GM21515 (cell line): ENCODE data around the gene TBXT.
"Not testable (repeated sequence)": the region's sequence is repeated elsewhere in the genome, so short reads cannot be mapped to it uniquely, and the experiment has no call there.

ENCODE experiments used
- ATAC-seq: cut with Tn5 transposase; IDR thresholded peaks from one replicate; pipeline ENCODE4 v1.9.1; 2021; ENCODE audit not compliant: unreplicated experiment

TBXT gene

DNA sequence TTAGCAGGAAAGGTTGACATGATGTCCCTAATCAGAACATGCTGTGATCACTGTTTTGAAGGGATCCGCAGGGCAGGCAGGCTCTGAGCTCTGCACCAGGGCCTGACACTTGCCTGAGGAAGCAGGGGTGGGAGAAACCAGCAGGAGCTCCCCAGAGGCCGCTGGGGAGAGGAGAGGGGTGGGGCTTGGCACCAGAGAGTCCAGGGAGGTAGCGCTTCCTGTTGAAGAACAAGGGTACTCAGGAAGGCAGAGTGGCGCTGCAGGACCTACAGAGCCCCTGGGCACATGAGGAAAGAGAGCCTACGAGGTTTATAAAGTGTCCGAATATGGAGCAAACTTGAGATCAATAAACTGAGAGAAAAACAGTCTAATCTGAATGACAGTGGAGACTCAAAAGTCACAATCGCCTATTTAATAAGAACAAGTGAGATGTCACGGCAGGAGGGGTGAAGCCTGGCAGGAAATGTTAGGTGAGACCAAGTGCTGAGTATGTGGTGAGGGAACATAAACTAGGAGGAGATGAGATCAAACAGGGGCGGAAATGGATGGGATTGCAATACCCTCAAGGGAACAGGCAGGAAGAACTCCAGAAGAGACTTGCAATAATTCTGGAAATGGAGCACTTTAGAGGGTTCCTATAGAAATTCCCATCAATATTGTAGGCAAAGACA lies 5.8 kb upstream of the TBXT start:
- no peak for ATAC-seq

DNA sequence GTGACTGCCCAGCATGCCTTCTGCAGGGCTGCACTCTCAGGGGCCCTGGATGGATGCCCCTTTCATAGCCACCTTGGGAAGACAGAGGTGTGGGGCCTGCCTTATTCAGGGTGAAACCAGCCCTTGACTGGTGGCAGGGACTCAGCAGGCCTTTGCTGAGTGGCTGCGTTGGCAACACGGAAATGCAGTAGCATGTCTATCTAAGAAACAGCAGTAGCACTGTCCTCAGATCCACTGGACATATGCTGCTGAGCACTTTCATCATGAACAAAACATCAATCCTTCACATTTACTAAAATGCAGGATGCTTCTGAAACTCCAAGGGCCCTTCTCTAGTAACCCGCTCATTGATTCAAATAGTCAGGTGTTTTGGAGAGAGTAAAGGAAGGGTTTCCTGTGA lies 4.9 kb upstream of the TBXT start:
- no peak for ATAC-seq

DNA sequence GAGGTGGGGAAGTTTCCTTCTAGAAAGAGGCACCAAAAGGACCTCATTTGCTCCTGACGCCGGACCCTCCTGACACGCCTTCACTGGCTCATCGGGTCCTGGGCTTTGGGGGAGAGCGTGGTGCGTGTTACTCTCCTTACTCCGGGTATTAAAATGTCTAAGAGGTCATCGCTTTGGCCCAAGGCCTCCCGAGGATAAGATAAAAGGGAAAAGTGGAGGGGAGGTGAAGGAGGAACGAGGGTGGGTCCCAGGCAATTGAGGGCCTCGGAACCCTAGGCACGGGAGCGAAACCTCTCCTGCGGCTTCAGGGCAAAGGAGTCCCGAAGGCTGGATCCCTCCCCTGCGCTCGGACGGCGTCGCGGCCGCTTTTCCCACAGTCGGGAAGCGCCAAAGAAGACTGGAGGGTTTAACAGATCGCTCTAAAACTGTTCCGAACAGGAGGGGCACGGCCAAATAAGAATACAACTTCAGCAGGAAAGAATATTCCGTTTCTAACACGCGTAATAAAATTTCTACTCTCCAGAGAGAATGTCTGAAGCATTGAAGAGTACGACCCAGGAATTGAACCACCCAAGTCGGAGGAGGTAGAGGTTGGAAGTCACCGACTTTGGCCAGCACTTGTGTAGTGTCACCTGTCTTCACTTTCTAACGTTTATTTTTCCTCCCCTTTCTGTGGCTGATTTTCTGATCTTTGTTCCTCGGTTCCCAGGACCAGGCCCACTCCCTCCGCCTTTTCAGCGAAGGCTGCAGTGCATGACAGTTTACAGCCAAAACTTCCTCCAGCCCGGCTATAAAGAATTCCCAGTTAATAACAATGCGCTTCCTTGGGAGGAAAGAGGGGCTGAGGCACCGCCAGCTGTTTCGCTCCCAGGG lies 2.1 kb upstream of the TBXT start:
- no peak for ATAC-seq

DNA sequence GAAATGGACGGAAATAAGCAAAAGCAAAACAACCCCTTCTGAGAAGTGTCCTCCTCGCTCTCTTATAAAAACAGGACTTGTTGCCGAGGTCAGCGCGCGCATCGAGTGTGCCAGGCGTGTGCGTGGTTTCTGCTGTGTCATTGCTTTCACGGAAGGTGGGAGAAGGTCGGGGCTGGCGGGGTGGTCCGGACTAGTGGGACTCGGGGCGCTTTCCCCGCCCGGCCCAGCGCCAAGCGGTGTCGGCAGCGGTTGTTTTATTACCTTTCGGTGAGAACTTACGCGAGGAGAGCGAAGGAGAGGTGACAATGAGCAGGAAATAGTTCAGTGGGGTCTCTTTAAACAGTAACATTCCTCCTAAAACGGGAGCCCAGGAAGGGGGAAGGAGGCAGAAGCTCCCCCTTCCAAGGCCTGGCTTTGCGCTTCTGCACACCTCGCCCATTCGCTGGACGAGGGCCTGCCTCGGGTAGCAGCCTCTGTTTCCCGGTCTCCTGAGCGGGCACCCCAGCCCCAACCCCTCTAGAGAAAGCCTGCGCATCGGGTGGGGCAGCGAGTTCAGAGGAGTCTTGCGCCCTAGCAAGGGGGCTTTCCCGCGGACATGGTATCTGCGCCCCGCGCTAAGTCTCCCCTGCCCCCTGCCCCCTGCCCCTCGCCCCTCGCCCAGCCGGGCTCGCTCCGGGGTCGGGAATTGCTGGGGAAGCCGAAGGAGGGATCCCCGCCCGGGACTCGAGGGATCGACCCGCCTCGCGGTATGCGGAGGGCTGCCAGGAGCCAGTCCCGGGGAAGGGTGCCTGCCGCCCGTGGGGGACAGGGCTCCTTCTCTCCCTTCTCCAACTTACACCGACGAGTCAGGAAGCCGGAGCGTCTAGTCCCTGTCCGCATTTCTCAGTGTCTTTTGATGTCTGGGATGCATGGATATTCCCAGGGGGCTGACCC lies 1.2 kb upstream of the TBXT start:
- ATAC-seq, result no peak

DNA sequence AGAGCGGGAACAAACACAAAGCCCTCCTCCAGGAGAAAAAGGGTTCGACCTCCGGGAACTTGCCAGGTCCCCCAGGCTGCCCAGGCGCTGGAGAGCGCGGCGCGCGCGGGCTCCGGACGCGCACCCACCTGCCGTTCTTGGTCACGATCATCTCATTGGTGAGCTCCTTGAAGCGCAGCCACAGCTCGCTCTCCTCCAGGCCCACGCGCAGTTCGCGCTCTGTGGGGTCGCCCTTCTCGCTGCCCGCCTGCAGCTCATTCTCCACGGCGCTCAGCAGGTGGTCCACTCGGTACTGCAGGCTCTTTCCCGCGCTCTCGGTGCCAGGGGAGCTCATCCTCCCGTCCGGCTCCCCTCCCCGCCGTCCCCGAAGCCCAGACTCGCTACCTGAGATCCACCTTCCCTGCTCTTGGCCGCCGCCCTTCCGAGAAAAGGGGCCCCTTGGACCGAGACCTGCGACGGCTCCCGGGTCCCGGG lies 356 bp downstream of the TBXT start:
- no peak for ATAC-seq

DNA sequence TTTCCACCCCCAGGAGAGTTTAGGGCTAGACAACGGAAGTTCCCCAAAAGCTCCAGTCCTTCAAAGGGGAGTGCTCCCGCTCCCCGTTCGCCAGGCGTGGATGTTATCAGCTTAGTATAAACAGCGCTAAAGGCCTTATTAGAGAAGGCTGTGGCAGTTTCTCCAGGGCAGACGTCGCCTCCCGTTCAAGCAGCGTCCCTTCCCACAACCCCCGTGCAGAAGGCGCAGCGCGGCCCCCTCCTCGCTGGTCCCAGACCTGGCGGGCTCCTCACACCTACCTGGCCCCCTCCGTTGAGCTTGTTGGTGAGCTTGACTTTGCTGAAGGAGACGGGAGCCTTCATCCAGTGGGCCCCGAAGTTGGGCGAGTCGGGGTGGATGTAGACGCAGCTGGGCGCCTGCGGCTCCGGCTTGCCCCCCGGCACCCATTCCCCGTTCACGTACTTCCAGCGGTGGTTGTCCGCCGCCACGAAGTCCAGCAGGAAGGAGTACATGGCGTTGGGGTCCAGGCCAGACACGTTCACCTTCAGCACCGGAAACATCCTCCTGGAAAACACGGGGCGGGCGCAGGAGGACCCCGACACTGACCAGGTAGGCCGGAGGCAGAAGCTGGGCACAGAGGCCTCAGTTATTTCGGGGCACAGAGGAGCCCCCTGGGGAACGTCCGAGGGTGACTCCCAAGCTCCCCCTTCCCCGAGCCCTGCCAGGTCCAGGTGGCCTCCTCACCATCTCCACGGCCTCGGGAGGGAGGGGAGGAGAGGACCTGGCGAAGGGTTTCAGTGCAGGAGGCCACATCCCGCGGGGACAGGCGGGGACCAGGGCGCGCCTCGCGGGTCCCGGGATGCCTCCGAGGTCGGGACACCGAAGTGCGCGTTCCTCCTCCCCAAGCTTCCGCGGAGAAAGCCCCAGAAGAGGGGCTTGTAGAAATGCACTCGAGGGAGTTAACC lies 1.1 kb downstream of the TBXT start:
- no peak for ATAC-seq

DNA sequence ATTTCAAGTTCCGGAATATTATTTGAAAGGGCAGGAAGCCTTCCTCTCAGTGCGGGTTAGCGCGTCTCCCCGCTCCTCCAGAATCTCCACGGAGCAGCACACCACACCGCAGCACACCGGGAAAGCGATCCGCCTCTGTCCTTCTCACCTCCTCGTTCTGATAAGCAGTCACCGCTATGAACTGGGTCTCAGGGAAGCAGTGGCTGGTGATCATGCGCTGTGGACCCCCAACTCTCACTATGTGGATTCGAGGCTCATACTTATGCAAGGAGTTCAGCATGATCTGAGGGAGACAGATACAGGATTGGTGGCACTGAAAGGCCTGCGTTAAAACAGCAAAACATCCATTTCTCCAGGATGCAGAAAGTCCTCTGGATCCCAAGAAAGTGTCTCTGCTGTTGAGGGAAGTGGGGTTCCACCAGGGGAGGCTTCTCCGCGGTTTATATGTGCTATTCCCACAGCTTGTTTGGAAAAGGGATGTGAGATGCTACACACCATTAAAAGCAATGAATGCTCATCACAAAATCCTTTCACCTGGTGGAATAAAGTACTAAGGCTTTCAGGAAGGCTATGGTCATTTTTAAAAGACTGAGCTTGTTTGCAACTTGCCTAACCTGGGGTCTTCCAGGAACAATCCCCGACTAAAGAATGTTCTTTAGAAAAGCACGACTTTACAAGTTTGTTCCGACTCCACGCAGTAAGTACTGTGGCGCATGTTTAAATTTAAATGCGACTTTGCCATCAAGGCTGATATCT lies 1.9 kb downstream of the TBXT start:
- no peak for ATAC-seq

DNA sequence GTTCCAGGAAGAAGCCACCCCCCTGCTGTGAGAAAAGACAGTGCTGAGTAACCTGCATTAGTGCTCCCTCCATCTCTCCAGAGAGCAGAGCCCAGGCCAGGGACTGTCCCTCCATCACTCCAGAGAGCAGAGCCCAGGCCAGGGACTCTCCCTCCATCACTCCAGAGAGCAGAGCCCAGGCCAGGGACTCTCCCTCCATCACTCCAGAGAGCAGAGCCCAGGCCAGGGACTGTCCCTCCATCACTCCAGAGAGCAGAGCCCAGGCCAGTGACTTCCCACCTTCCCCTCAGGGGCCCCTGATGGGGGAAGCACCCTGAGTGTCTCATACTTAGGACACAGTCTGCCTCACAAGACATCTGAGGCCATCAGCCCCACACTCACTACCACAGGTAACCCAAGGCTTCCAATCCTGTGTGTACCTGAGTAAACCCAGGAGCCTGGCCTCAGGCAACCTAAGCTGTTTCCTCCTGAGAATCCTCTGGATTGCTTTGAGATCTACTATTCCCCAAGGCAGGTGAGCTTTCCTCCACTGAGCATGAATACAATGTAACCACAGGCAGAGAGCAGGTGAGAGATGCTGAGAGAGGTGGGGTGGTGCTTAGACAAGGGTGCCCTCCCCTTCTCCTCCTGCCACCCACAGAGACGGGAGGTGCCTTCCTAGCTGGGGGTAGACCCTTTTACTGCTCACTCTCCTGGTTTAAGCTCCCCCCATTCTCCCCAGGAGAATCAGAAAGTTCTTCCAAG lies 4.9 kb downstream of the TBXT start:
- peak; percentile 75 for ATAC-seq

DNA sequence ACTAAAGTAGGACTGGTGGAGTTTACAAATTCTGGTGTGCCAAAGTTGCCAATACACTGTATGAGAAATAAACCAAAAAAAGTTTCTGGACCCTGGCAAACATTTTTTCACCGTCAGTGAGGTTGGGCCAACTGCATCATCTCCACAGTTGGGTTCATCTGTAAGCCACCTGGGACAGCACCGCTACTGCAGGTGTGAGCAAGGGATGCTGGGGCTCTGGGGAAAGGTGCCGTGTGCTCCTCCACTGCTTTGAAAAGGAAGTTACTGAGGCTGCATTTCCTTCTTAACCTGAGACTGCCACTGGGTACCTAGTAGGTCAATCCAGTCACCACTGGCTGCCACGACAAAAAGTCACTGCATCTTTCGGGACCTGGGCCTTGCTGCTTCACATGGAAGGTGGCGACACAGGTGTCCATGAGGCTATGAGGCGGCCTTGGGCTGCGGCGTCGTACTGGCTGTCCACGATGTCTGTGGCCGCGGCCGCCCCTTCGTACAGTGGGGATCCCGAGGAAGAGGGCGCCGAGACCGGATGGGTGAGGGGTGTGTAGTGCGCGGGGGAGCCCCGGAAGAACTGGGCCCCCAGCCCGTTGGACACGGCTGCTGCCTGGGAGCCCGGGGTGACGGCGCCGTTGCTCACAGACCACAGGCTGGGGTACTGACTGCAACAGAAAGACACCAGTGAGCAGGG lies 9.6 kb downstream of the TBXT start:
- ATAC-seq, result no peak

DNA sequence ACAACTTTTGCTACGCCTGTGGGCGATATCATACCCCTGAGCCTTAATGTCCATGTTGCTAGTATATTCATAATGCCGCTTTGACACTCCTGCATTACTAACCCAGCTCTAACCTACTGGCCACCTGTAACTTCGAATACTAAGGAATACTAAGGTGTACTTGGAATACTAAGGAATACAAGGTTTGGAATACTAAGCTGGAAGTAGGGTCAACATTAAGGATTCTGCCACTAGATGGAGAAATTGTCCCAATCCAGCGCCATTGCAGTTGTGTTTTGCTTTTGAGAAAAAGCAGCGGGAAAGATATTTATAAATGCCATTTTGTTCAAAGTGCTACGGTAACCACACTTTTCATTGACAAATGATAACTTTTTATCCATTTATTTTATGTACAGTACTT lies 10.7 kb downstream of the TBXT start:
- ATAC-seq, result no peak

DNA sequence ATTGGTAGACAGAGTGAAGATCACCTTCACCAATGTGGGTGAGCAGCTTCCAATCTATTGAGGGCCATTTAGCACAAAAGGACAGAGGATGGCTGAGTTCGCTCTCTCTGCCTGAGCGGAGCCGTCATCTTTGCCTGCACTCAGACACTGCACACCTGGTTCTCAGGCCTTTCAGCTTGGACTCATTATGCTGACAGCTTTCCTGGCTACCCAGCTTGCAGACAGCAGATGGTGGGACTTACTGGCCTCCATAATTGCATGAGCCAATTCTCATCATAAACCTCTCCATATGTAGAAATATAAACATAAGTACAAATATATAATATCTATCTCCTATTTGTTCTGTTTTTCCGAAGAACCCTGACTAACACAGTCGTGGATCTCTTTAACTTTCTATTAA lies 13.7 kb downstream of the TBXT start:
- no peak for ATAC-seq

DNA sequence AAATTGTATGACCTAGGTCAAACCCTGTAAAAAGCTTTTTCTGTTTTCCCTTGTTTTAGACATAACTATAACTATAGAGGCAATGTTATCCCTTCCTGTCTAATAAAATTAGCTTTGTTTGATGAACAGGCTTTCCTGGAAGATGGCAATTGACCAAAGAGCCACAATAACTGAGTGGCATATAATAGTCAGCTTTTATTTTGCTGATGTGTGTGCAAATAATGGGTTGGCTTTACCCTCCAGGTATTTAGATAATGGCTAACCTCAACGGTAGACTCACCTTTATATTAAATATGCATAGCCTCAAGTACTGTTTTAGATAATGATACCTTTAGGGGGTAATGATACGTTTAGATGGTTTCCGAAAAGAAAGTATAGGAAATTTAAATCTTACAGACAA lies 15.0 kb downstream of the TBXT start:
- no peak for ATAC-seq

DNA sequence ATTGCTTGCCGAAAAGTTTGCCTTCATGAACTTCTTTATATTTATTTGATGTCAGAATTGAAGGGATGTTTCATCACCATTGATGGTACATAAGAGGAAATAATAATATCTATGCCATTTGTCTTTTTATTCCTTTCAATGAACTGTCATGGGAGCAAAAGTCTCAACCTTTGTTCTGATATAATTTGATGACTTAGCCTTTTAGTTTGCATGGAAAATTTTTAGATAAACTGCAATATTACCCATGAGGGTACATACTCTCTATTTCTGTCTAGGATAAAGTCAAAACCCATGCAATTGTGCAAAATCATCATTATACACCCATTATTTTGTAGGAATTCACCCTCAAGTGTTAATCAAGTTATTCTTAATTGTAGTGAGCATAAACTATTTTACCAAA lies 15.9 kb downstream of the TBXT start:
- ATAC-seq, result no peak

DNA sequence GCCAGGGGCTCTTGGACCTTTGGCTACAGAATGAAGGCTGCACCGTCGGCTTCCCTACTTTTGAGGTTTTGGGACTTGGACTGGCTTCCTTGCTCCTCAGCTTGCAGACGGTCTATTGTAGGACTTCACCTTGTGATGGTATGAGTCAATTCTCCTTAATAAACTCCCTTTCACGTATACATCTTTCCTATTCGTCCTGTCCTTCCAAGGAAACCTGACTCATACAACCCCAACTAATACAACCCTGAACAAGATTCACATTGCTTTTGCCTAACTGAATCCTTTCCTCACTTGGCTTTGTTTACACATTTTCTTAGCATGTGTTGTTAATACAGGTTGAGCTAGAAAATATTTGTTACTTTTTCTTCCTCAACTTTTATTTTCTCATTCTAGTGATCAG lies 21.9 kb downstream of the TBXT start:
- no peak for ATAC-seq

DNA sequence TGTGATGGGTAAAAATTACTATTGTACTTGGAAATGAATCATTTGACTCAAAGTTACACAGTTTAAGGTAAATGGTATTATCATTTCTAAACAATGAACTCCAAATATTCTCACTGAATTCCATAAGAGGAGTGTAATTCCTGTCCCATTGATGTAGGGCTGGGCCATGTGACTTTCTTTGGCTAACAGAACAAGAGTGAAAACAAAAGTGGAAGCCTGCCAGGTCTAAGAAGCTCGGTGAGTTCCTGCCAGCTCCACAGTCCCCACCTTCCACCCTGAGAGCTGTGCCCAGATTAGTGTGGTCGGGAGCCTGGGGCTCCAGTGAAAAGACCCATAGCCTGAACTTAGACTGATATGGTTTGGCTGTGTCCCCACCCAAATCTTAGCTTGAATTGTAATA lies 24.6 kb downstream of the TBXT start:
- no peak for ATAC-seq

DNA sequence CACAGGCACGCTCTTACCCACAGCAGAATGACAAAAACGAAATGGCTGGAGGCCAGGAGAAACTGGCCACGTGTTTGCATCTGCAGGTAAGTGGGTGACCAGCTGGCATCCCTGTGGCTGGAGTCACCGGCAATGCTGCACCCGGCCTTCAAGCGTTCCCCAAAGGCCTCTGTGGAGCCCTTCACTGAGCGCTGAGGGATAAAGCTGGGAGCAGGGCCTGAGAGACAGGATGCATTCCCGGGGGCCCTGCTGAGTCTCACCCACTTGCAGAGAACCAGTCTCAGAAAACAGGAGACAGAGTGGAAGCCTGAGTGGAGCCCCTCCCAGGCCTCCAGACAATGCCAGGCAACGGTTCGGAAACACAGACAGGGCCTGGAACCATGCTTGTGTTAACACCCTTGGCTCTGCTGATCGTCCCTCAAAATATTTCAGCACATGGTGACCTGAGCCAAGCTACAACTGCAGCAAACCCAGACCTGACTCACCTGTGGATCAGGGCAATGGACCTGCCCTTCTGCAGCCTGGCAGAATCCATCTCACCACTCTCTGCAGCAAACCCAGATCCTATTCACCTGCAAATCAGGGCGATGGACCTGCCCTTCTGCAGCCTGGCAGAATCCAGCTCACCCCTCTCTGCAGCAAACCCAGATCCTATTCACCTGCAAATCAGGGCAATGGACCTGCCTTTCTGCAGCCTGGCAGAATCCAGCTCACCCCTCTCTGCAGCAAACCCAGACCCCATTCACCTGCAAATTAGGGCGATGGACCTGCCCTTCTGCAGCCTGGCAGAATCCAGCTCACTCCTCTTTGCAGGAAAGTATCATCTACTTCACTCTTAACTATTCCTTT lies 39.8 kb downstream of the TBXT start:
- ATAC-seq, result no peak

DNA sequence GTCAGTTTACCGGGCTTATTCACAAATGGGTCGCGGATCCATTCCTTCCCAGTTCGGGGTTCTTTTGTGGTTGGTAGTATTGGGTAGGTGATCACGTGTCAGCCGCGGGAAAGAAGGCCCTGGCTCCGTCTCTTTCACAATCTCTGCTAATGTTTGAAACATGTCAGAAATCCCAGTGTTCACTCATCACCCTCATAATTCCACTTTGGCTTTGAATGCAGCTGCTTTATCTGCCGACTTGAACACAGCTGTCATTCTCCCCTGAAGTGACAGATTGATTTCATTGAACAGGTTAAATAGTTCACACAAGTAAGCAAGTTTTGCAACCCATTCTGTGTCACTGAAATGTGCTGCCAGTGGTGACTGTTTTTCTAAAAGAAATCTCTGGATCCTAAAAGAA lies 44.5 kb downstream of the TBXT start:
- not testable (repeated sequence) for ATAC-seq
